GM23338 (cell line): ENCODE data around the gene HNRNPK. TPM values are rescaled to one million over a fixed set of nuclear protein-coding genes. Genes with fewer than 3 reads are reported as not detected.
A peak's percentile ranks its signal among the peaks of the same experiment; 100 is the strongest.

ENCODE experiments used
- ATAC-seq: fragments of 200-7000 bp; cut with Tn5 transposase; 3 replicates; pipeline ENCODE4 v1.9.1; 2020
- DNase-seq: peaks from one replicate; pipeline ENCODE4 v3.0.0-alpha.2; 2015; ENCODE audit warnings: low spot score
- H2AFZ ChIP-seq: fragments of 200-600 bp; sonication (generic); 2 replicates; pipeline ENCODE4 v1.8.0; 2016; ENCODE audit warnings: antibody characterized with exemption, mild to moderate bottlenecking, moderate library complexity
- H3F3A ChIP-seq: fragments of 200-600 bp; sonication (generic); replicated peaks from 2 replicates; pipeline ENCODE4 v1.8.0; 2017; ENCODE audit warnings: antibody characterized with exemption, mixed run types, low read depth
- H3K27ac ChIP-seq: fragments of 200-600 bp; sonication (generic); 2 replicates; pipeline ENCODE4 v1.6.1; 2016; ENCODE audit warnings: low read depth
- H3K27me3 ChIP-seq: fragments of 200-600 bp; sonication (generic); 2 replicates; pipeline ENCODE4 v1.8.0; 2016; ENCODE audit warnings: mild to moderate bottlenecking, mixed run types, moderate library complexity; ENCODE audit not compliant: insufficient read depth
- H3K36me3 ChIP-seq: fragments of 200-600 bp; sonication (generic); 2 replicates; pipeline ENCODE4 v1.8.0; 2016; ENCODE audit warnings: mild to moderate bottlenecking; ENCODE audit not compliant: insufficient read depth
- H3K4me1 ChIP-seq: fragments of 200-600 bp; sonication (generic); 2 replicates; pipeline ENCODE4 v1.8.0; 2016; ENCODE audit warnings: mild to moderate bottlenecking, moderate library complexity; ENCODE audit not compliant: insufficient read depth
- H3K4me2 ChIP-seq: fragments of 200-600 bp; sonication (generic); 2 replicates; pipeline ENCODE4 v1.7.1; 2017; ENCODE audit warnings: mixed run types
- H3K4me3 ChIP-seq: fragments of 200-600 bp; sonication (generic); 2 replicates; pipeline ENCODE4 v1.6.1; 2016; ENCODE audit warnings: mixed run types
- H3K79me2 ChIP-seq: fragments of 200-600 bp; sonication (generic); replicated peaks from 2 replicates; pipeline ENCODE4 v1.8.0; 2017; ENCODE audit warnings: mild to moderate bottlenecking; ENCODE audit not compliant: insufficient read depth
- H3K9me2 ChIP-seq: fragments of 200-600 bp; sonication (generic); 2 replicates; pipeline ENCODE4 v1.8.0; 2017; ENCODE audit not compliant: insufficient read depth
- H4K20me1 ChIP-seq: fragments of 200-600 bp; sonication (generic); replicated peaks from 2 replicates; pipeline ENCODE4 v1.8.0; 2017; ENCODE audit warnings: mild to moderate bottlenecking; ENCODE audit not compliant: insufficient read depth
- H3K27ac Mint-ChIP-seq: 2 replicates; pipeline ENCODE4 v1.8.0; 2020; ENCODE audit warnings: inconsistent platforms, mild to moderate bottlenecking, moderate library complexity, mixed read lengths
- H3K27me3 Mint-ChIP-seq: 3 replicates; pipeline ENCODE4 v1.8.0; 2022; ENCODE audit warnings: low read depth, mild to moderate bottlenecking, moderate library complexity, mixed read lengths, inconsistent platforms; ENCODE audit not compliant: insufficient read depth, poor library complexity
- H3K36me3 Mint-ChIP-seq: 3 replicates; pipeline ENCODE4 v1.8.0; 2021; ENCODE audit warnings: low read depth, mild to moderate bottlenecking, inconsistent platforms, moderate library complexity, mixed read lengths
- H3K4me1 Mint-ChIP-seq: 3 replicates; pipeline ENCODE4 v1.8.0; 2020; ENCODE audit warnings: mild to moderate bottlenecking, inconsistent platforms, mixed read lengths
- H3K4me3 Mint-ChIP-seq: 3 replicates; pipeline ENCODE4 v1.8.0; 2021; ENCODE audit warnings: moderate library complexity, mild to moderate bottlenecking, inconsistent platforms, mixed read lengths
- H3K9me3 Mint-ChIP-seq: 3 replicates; pipeline ENCODE4 v1.8.0; 2020; ENCODE audit warnings: moderate library complexity, mild to moderate bottlenecking, inconsistent platforms, mixed read lengths
- CREB1 ChIP-seq: fragments of 250-450 bp; sonication (Bioruptor Pico); IDR thresholded peaks from 2 replicates; pipeline ENCODE4 v1.5.0; 2020; ENCODE audit warnings: low read depth, mild to moderate bottlenecking, moderate library complexity
- EZH2 ChIP-seq: fragments of 200-600 bp; sonication (generic); IDR thresholded peaks from one replicate; pipeline ENCODE4 v1.8.0; 2017; ENCODE audit warnings: antibody characterized with exemption, mild to moderate bottlenecking, low read depth; ENCODE audit not compliant: unreplicated experiment
- EZH2phosphoT487 ChIP-seq: fragments of 200-600 bp; sonication (generic); IDR thresholded peaks from one replicate; pipeline ENCODE4 v1.8.1; 2018; ENCODE audit warnings: antibody characterized with exemption; ENCODE audit not compliant: unreplicated experiment
- JUNB ChIP-seq: IDR thresholded peaks from one replicate; pipeline ENCODE4 v1.6.1; 2016; ENCODE audit warnings: antibody characterized with exemption; ENCODE audit not compliant: unreplicated experiment
- NANOG ChIP-seq: IDR thresholded peaks from 2 replicates; pipeline ENCODE4 v1.6.1; 2016; ENCODE audit warnings: antibody characterized with exemption, borderline replicate concordance
- POLR2AphosphoS5 ChIP-seq: IDR thresholded peaks from 2 replicates; pipeline ENCODE4 v1.6.1; 2016; ENCODE audit warnings: antibody characterized with exemption, low read depth
- STAT1 ChIP-seq: IDR thresholded peaks from one replicate; pipeline ENCODE4 v1.6.1; 2016; ENCODE audit warnings: antibody characterized with exemption; ENCODE audit not compliant: unreplicated experiment
- ZNF114 ChIP-seq: fragments of 250-450 bp; sonication (Bioruptor Pico); IDR thresholded peaks from 2 replicates; pipeline ENCODE4 v1.5.0; 2020; ENCODE audit warnings: mild to moderate bottlenecking, moderate library complexity
- ZNF331 ChIP-seq: fragments of 250-450 bp; sonication (Bioruptor Pico); IDR thresholded peaks from 2 replicates; pipeline ENCODE4 v1.5.0; 2020; ENCODE audit warnings: low read depth, mild to moderate bottlenecking, moderate library complexity
- polyA plus RNA-seq: library from polyadenylated mRNA; unstranded; fragments of >200 nt; fragmentation: Nextera tagmentation; extraction: Ambion mirVana; gene quantifications from 2 replicates; pipeline ENCODE4 v1.2.1, GENCODE V29; 2016
- total RNA-seq: library from RNA; depleted of rRNA; stranded (reverse); fragments of >200 nt; shearing (Covaris generic); gene quantifications from 2 replicates; pipeline ENCODE4 v1.2.3, GENCODE V29; 2014
- TF ChIP-seq, protein P1 (sequence below): IDR thresholded peaks from one replicate; pipeline ENCODE4 v1.6.1; 2018; ENCODE audit warnings: antibody characterized with exemption; ENCODE audit not compliant: unreplicated experiment
- TF ChIP-seq, protein P2 (sequence below): fragments of 250-450 bp; sonication (Bioruptor Pico); IDR thresholded peaks from 2 replicates; pipeline ENCODE4 v1.5.0; 2020; ENCODE audit warnings: mild to moderate bottlenecking, moderate library complexity
- TF ChIP-seq, protein P3 (sequence below), 2 experiments: fragments of 200-600 bp in 1 of 2; sonication (generic) in 1 of 2; conservative IDR thresholded peaks; 2 replicates each; pipeline versions ENCODE4 v1.5.1 to v1.6.1; 2016 to 2017; ENCODE audit warnings: antibody characterized with exemption in 2 of 2, low read depth in 2 of 2, mild to moderate bottlenecking in 2 of 2, moderate library complexity in 1 of 2
- TF ChIP-seq, protein P4 (sequence below): IDR thresholded peaks from 2 replicates; pipeline ENCODE4 v1.6.1; 2016; ENCODE audit warnings: antibody characterized with exemption

The HNRNPK gene
- total and polyA plus RNA-seq, 2 experiments from 2014 or later: 417 to 1,083 TPM

DNA sequence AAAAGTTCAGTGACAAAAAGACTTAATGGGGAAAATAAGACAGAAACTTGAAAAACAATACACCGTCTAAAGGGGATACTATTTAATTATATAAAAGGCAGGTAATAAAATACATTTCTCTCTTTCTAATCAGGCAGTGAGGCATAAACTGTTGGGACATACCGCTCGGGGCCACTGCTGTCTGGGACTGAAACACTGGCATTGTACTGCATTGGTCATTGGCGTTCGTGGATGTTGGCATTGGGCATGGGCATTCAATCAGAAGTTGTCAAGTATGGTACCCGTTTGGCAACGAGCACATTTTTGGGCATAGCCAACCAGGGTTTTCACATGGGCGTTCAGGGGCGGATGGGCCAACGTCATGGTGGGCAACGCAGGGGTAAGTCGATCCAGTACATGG, 4.7 kb downstream of the HNRNPK start:
- ATAC-seq: no peak
- no peak for TF ChIP-seq JUNB
- TF ChIP-seq CREB1 (CRISPR knock-in tag): no peak
- TF ChIP-seq ZNF331: no peak
- TF ChIP-seq, protein P1, sequence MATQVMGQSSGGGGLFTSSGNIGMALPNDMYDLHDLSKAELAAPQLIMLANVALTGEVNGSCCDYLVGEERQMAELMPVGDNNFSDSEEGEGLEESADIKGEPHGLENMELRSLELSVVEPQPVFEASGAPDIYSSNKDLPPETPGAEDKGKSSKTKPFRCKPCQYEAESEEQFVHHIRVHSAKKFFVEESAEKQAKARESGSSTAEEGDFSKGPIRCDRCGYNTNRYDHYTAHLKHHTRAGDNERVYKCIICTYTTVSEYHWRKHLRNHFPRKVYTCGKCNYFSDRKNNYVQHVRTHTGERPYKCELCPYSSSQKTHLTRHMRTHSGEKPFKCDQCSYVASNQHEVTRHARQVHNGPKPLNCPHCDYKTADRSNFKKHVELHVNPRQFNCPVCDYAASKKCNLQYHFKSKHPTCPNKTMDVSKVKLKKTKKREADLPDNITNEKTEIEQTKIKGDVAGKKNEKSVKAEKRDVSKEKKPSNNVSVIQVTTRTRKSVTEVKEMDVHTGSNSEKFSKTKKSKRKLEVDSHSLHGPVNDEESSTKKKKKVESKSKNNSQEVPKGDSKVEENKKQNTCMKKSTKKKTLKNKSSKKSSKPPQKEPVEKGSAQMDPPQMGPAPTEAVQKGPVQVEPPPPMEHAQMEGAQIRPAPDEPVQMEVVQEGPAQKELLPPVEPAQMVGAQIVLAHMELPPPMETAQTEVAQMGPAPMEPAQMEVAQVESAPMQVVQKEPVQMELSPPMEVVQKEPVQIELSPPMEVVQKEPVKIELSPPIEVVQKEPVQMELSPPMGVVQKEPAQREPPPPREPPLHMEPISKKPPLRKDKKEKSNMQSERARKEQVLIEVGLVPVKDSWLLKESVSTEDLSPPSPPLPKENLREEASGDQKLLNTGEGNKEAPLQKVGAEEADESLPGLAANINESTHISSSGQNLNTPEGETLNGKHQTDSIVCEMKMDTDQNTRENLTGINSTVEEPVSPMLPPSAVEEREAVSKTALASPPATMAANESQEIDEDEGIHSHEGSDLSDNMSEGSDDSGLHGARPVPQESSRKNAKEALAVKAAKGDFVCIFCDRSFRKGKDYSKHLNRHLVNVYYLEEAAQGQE: no peak
- TF ChIP-seq EZH2phosphoT487: no peak
- TF ChIP-seq EZH2: no peak
- TF ChIP-seq, protein P2, sequence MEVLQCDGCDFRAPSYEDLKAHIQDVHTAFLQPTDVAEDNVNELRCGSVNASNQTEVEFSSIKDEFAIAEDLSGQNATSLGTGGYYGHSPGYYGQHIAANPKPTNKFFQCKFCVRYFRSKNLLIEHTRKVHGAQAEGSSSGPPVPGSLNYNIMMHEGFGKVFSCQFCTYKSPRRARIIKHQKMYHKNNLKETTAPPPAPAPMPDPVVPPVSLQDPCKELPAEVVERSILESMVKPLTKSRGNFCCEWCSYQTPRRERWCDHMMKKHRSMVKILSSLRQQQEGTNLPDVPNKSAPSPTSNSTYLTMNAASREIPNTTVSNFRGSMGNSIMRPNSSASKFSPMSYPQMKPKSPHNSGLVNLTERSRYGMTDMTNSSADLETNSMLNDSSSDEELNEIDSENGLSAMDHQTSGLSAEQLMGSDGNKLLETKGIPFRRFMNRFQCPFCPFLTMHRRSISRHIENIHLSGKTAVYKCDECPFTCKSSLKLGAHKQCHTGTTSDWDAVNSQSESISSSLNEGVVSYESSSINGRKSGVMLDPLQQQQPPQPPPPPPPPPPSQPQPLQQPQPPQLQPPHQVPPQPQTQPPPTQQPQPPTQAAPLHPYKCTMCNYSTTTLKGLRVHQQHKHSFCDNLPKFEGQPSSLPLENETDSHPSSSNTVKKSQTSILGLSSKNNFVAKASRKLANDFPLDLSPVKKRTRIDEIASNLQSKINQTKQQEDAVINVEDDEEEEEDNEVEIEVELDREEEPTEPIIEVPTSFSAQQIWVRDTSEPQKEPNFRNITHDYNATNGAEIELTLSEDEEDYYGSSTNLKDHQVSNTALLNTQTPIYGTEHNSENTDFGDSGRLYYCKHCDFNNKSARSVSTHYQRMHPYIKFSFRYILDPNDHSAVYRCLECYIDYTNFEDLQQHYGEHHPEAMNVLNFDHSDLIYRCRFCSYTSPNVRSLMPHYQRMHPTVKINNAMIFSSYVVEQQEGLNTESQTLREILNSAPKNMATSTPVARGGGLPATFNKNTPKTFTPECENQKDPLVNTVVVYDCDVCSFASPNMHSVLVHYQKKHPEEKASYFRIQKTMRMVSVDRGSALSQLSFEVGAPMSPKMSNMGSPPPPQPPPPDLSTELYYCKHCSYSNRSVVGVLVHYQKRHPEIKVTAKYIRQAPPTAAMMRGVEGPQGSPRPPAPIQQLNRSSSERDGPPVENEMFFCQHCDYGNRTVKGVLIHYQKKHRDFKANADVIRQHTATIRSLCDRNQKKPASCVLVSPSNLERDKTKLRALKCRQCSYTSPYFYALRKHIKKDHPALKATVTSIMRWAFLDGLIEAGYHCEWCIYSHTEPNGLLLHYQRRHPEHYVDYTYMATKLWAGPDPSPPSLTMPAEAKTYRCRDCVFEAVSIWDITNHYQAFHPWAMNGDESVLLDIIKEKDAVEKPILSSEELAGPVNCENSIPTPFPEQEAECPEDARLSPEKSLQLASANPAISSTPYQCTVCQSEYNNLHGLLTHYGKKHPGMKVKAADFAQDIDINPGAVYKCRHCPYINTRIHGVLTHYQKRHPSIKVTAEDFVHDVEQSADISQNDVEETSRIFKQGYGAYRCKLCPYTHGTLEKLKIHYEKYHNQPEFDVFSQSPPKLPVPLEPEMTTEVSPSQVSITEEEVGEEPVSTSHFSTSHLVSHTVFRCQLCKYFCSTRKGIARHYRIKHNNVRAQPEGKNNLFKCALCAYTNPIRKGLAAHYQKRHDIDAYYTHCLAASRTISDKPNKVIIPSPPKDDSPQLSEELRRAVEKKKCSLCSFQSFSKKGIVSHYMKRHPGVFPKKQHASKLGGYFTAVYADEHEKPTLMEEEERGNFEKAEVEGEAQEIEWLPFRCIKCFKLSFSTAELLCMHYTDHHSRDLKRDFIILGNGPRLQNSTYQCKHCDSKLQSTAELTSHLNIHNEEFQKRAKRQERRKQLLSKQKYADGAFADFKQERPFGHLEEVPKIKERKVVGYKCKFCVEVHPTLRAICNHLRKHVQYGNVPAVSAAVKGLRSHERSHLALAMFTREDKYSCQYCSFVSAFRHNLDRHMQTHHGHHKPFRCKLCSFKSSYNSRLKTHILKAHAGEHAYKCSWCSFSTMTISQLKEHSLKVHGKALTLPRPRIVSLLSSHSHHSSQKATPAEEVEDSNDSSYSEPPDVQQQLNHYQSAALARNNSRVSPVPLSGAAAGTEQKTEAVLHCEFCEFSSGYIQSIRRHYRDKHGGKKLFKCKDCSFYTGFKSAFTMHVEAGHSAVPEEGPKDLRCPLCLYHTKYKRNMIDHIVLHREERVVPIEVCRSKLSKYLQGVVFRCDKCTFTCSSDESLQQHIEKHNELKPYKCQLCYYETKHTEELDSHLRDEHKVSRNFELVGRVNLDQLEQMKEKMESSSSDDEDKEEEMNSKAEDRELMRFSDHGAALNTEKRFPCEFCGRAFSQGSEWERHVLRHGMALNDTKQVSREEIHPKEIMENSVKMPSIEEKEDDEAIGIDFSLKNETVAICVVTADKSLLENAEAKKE (CRISPR knock-in tag): no peak
- no peak for TF ChIP-seq NANOG
- no peak for TF ChIP-seq STAT1
- TF ChIP-seq, protein P3, sequence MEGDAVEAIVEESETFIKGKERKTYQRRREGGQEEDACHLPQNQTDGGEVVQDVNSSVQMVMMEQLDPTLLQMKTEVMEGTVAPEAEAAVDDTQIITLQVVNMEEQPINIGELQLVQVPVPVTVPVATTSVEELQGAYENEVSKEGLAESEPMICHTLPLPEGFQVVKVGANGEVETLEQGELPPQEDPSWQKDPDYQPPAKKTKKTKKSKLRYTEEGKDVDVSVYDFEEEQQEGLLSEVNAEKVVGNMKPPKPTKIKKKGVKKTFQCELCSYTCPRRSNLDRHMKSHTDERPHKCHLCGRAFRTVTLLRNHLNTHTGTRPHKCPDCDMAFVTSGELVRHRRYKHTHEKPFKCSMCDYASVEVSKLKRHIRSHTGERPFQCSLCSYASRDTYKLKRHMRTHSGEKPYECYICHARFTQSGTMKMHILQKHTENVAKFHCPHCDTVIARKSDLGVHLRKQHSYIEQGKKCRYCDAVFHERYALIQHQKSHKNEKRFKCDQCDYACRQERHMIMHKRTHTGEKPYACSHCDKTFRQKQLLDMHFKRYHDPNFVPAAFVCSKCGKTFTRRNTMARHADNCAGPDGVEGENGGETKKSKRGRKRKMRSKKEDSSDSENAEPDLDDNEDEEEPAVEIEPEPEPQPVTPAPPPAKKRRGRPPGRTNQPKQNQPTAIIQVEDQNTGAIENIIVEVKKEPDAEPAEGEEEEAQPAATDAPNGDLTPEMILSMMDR (conservative IDR thresholded peaks at IDR 0.05; ENCODE audit: low read depth in 2 of 2): no peak
- TF ChIP-seq POLR2AphosphoS5: no peak
- TF ChIP-seq, protein P4, sequence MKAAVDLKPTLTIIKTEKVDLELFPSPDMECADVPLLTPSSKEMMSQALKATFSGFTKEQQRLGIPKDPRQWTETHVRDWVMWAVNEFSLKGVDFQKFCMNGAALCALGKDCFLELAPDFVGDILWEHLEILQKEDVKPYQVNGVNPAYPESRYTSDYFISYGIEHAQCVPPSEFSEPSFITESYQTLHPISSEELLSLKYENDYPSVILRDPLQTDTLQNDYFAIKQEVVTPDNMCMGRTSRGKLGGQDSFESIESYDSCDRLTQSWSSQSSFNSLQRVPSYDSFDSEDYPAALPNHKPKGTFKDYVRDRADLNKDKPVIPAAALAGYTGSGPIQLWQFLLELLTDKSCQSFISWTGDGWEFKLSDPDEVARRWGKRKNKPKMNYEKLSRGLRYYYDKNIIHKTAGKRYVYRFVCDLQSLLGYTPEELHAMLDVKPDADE: no peak
- TF ChIP-seq ZNF114: no peak

More for the DNA sequence above, 4.7 kb downstream of the HNRNPK start:
- Histone ChIP-seq H4K20me1 (peaks cover 81% of the 10 kb centered on the region), H3K4me2 (no peak overlapping the region), H3K4me1 (peaks cover 14% of the 10 kb centered on the region), H3F3A (peaks cover 49% of the 10 kb centered on the region), H3K27me3 (no peaks in the 10 kb centered on the region), H3K79me2 (peaks cover 93% of the 10 kb centered on the region), H3K36me3 (peaks cover 78% of the 10 kb centered on the region), H3K9me2 (no peaks in the 10 kb centered on the region), H3K27ac (0 out of 2 replicates have a peak overlapping the region, but pooled peaks have one; percentile 18), H3K4me3 (no peak overlapping the region), H2AFZ (no peak overlapping the region)
- H3K9me3 Mint-ChIP-seq: no peaks in the 10 kb centered on the region
- peaks cover 92% of the 10 kb centered on the region for H3K36me3 Mint-ChIP-seq
- peaks cover 21% of the 10 kb centered on the region for H3K27me3 Mint-ChIP-seq
- H3K27ac Mint-ChIP-seq: peak overlapping the region; percentile 45; the same call in 1 of the 2 replicates
- peak overlapping the region; percentile 2; the same call in 1 of the 3 replicates for H3K4me3 Mint-ChIP-seq
- peaks cover 28% of the 10 kb centered on the region for H3K4me1 Mint-ChIP-seq
- DNase-seq: no peak
